GM04504 (cell line): Measurements from ENCODE around the gene CUEDC1.
"Not testable (repeated sequence)": the region's sequence is repeated elsewhere in the genome, so short reads cannot be mapped to it uniquely, and the experiment has no call there.

Experiments
- DNase-seq: peaks from one replicate; pipeline ENCODE4 v3.0.0-alpha.2; 2012; ENCODE audit warnings: low read depth

Gene CUEDC1

GRCh38 chr17:57938061-57938502 lies 17.1 kb downstream of the CUEDC1 start:
- DNase-seq, result no peak

DNA sequence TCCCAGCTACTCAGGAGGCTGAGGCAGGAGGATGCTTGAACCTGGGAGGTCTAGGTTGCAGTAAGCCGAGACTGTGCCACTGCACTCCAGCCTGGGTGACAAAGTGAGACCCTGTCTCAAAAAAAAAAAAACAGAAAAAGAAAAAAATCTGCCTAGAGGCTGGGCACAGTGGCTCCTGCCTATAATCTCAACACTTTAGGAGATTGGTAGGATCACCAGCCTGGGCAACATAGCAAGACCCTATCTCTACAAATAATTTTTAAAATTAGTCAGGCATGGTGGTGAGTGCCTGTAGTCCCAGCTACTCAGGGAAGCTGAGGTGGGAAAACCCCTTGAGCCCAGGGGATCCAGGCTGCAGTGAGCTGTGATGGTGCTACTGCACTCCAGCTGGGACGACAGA lies 17.7 kb downstream of the CUEDC1 start:
- DNase-seq, result no peak

DNA sequence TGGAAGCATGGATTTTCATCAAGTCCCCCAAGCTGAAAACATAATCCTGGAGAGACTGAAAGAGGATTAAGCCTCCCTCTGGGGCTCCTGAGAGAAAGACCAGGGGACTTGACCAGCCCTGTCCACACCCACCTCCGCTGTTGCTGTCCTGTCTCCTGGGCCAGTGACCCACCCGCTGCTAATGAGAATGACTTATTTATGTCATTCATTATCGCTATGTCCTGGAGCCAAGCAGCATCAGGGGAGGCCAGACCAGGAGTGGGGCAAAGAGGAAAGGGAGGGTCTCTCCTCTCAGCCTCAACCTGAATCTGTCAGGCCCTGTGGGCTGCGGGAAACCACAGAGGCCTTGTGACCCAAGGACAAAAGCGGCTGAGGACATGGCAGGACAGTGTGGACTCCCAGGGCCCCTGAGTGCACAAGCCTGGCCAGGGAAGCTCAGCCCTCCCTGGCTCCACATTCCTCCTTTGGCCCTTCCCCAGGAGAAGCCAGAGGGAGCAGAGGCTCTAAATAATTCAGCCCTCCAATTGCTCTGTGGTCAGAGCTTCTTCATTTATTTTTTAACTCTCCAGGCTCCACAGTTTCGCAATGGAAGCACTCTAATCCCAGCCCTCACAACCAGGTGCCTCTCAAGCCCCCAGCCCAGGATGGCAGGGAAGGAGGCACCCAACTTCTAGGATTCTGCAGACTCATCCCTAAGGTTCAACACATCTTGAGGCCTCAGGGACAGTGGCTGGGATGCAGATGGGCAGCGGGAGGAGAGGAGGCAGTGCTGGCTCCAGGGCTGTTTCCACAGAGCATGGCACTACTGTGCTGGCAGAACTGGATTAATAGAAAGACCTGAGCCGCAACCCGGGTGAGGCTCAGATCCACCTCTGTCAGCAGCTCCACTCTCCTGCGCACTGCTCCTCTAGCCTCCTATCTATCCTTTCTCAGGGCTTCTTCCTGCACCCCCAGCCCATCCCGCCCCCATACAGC lies 19.1 kb downstream of the CUEDC1 start:
- DNase-seq, result no peak

- no peak for DNase-seq
These were observed 23.6 kb downstream of the CUEDC1 start for GRCh38 chr17:57931488-57932137.

GRCh38 chr17:57930239-57930638 lies 25.0 kb downstream of the CUEDC1 start:
- no peak for DNase-seq

- DNase-seq, result no peak
These were observed 25.8 kb downstream of the CUEDC1 start for GRCh38 chr17:57929386-57929785.

- no peak for DNase-seq
These were observed 26.3 kb downstream of the CUEDC1 start for GRCh38 chr17:57928928-57929327.

GRCh38 chr17:57927048-57927723 lies 28.0 kb downstream of the CUEDC1 start:
- DNase-seq, result no peak

DNA sequence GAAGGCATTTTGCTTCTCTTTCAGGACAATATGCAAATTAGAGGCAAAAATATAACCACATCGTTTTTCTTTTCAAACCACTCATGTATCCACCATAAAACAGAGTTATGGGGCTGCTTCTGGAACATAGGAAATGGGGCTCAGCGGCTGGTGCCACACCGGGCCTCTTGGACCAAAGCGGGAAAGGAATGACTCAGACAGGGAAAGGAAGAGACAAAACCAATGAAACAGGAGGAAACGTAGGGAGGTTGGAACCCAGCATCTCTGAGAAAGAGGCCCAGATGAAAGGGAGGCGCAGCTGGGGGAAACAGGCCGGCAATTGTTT lies 28.5 kb downstream of the CUEDC1 start:
- DNase-seq, result no peak

GRCh38 chr17:57925361-57925990 lies 29.7 kb downstream of the CUEDC1 start:
- DNase-seq, result no peak

- no peak for DNase-seq
These were observed 30.5 kb downstream of the CUEDC1 start for GRCh38 chr17:57924677-57925076.

- no peak for DNase-seq
These were observed 31.9 kb downstream of the CUEDC1 start for GRCh38 chr17:57923182-57923872.

GRCh38 chr17:57922745-57923144 lies 32.5 kb downstream of the CUEDC1 start:
- not testable (repeated sequence) for DNase-seq

DNA sequence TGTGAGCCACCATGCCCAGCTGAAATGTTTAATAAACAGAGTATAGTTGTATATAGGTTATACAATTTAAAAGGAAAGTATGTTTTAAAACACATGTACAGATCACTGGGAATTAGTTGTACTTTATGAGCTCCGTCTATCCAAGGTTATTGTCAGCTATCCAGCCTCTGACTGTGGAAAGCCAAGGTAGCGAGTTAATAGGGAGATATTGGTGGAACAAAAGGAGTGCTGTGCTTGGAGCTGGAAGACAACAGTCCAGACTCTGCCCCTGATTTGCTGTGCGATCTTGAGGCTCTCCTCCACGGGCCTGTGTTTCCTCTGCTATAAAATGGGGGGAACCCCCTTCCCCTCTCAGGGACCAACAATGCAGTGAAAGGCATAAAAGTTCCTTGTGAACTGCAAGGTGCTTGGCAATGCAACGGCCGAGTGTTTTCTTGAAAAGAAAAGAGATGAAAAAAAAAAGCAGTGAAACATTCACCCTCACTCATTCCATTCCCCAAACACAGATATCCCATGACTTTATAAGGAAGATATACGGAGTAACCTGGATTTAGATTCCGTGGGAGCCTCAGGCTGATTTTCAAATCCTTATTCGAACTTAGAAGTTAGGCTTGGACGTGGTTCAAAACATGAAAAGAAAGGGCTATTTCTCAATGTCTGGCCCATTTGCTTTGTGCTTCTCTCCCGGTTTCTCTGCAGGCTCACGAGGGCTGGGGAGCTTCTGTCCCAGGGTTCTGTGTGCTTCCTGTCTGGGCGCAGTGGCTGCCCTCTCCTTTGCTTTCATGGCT lies 34.1 kb downstream of the CUEDC1 start:
- DNase-seq, result no peak

GRCh38 chr17:57919918-57920317 lies 35.3 kb downstream of the CUEDC1 start:
- DNase-seq, result no peak

DNA sequence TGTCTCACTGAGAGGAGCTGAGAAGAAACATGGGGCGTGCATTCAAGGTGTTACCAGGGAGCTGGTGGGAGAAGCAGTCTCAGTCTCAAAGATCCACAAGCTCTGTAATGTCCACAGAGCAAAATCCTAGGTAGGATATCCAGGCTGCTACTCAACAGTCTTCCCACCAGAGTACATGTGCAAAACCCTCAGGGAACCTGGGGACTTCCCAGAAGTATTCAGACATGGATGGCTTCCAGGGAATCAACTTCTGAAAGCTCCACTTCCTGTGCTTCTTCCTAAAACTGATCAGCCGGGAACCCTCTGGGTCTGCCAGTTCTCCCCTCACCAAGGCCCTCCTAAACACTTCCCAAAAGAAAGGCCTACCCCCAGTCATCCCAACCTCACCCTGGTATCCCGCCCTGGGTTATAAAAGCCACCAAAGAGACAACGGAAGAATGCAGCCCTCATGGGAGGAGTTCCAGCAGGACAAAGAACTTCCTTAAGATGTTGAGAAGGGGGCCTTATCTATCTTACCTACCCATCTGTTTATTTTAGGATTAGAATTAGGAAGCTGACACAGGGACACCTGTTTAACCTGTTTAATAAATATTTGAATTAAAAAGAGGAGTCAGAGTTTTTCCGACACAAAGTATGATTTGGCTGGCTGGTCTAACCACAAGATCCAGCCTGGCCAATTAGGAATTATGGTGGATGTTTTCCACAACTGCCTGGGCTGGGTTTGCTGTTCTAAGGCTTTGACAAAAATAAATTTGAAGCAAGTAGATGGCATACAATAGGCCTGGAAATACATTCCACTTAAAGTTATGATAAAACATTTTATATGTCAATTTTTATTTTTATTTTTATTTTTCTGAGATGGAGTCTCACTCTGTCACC lies 37.0 kb downstream of the CUEDC1 start:
- no peak for DNase-seq

- no peak for DNase-seq
These were observed 38.0 kb downstream of the CUEDC1 start for GRCh38 chr17:57916925-57917858.

GRCh38 chr17:57915985-57916757 lies 39.0 kb downstream of the CUEDC1 start:
- DNase-seq, result no peak
